ENCODE measurements around the gene ASPSCR1. TPM values are rescaled to one million over a fixed set of nuclear protein-coding genes. Genes with fewer than 3 reads are reported as not detected.
A peak's percentile ranks its signal among the peaks of the same experiment; 100 is the strongest.

Gene ASPSCR1
- total and polyA plus RNA-seq, 2 of the 13 experiments (the other 11 are each of a cell fraction or from before 2014, with no cell fraction given): 274 to 314 TPM

DNA sequence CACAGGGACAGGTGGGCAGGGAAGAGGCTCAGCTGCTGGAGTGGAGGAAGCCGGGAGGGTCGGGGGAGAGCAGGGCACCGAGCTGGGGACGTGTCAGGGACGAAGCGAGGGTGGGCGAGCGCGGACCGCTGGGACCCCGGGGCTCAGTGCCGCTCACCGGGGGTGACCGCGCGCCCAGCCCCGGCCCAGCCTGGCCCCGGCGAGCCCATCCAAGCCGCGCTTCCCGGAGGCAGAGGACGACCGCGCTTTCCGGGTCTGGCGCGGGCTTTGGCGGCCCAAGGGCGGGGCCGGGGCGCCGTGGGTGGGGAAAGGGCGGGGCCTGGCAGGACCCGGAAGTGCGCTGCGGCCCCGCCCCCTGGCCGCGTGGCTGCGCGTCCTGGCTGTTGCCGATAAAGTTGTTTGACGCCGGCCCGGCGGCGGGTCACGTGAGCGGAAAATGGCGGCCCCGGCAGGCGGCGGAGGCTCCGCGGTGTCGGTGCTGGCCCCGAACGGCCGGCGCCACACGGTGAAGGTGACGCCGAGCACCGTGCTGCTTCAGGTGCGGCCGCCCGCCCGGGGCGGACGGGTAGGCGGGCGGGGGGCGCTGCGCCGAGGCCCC lies at the start of gene ASPSCR1 (continued):
- TF ChIP-seq, protein P1, sequence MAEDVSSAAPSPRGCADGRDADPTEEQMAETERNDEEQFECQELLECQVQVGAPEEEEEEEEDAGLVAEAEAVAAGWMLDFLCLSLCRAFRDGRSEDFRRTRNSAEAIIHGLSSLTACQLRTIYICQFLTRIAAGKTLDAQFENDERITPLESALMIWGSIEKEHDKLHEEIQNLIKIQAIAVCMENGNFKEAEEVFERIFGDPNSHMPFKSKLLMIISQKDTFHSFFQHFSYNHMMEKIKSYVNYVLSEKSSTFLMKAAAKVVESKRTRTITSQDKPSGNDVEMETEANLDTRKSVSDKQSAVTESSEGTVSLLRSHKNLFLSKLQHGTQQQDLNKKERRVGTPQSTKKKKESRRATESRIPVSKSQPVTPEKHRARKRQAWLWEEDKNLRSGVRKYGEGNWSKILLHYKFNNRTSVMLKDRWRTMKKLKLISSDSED (CRISPR knock-in tag; IDR thresholded peaks at IDR 0.05): no peak; the same call in 1 of the 2 replicates
- peak; percentile 15; the same call in 1 of the 2 replicates for TF ChIP-seq ZNF678 (CRISPR knock-in tag; IDR thresholded peaks at IDR 0.05)
- no peak; the same call in 1 of the 2 replicates for TF ChIP-seq TBP (CRISPR knock-in tag; IDR thresholded peaks at IDR 0.05)
- TF ChIP-seq CREB1 (IDR thresholded peaks at IDR 0.05): peak; percentile 83
- no peak for TF ChIP-seq CREB1 (CRISPR knock-in tag; IDR thresholded peaks at IDR 0.05)
- TF ChIP-seq ZNF781 (CRISPR knock-in tag; IDR thresholded peaks at IDR 0.05; ENCODE audit: borderline replicate concordance, not compliant biosample characterization): no peak
- TF ChIP-seq ZFAT (CRISPR knock-in tag; conservative IDR thresholded peaks at IDR 0.05): no peak
- TF ChIP-seq NAIF1 (CRISPR knock-in tag; IDR thresholded peaks at IDR 0.05; ENCODE audit: borderline replicate concordance): no peak
- TF ChIP-seq DPF2 (CRISPR knock-in tag; IDR thresholded peaks at IDR 0.05; ENCODE audit: borderline replicate concordance, low read depth): no peak
- TF ChIP-seq, protein P2, sequence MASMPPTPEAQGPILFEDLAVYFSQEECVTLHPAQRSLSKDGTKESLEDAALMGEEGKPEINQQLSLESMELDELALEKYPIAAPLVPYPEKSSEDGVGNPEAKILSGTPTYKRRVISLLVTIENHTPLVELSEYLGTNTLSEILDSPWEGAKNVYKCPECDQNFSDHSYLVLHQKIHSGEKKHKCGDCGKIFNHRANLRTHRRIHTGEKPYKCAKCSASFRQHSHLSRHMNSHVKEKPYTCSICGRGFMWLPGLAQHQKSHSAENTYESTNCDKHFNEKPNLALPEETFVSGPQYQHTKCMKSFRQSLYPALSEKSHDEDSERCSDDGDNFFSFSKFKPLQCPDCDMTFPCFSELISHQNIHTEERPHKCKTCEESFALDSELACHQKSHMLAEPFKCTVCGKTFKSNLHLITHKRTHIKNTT (CRISPR knock-in tag; IDR thresholded peaks at IDR 0.05): peak; percentile 6; the same call in 1 of the 2 replicates
- TF ChIP-seq ZNF136 (CRISPR knock-in tag; IDR thresholded peaks at IDR 0.05; ENCODE audit: low read depth): no peak
- TF ChIP-seq, protein P3, sequence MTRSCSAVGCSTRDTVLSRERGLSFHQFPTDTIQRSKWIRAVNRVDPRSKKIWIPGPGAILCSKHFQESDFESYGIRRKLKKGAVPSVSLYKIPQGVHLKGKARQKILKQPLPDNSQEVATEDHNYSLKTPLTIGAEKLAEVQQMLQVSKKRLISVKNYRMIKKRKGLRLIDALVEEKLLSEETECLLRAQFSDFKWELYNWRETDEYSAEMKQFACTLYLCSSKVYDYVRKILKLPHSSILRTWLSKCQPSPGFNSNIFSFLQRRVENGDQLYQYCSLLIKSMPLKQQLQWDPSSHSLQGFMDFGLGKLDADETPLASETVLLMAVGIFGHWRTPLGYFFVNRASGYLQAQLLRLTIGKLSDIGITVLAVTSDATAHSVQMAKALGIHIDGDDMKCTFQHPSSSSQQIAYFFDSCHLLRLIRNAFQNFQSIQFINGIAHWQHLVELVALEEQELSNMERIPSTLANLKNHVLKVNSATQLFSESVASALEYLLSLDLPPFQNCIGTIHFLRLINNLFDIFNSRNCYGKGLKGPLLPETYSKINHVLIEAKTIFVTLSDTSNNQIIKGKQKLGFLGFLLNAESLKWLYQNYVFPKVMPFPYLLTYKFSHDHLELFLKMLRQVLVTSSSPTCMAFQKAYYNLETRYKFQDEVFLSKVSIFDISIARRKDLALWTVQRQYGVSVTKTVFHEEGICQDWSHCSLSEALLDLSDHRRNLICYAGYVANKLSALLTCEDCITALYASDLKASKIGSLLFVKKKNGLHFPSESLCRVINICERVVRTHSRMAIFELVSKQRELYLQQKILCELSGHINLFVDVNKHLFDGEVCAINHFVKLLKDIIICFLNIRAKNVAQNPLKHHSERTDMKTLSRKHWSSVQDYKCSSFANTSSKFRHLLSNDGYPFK (CRISPR knock-in tag; IDR thresholded peaks at IDR 0.05; ENCODE audit: borderline replicate concordance): peak; percentile 7; the same call in 1 of the 2 replicates
- no peak for TF ChIP-seq ZNF251 (CRISPR knock-in tag; IDR thresholded peaks at IDR 0.05)
- TF ChIP-seq, protein P4, sequence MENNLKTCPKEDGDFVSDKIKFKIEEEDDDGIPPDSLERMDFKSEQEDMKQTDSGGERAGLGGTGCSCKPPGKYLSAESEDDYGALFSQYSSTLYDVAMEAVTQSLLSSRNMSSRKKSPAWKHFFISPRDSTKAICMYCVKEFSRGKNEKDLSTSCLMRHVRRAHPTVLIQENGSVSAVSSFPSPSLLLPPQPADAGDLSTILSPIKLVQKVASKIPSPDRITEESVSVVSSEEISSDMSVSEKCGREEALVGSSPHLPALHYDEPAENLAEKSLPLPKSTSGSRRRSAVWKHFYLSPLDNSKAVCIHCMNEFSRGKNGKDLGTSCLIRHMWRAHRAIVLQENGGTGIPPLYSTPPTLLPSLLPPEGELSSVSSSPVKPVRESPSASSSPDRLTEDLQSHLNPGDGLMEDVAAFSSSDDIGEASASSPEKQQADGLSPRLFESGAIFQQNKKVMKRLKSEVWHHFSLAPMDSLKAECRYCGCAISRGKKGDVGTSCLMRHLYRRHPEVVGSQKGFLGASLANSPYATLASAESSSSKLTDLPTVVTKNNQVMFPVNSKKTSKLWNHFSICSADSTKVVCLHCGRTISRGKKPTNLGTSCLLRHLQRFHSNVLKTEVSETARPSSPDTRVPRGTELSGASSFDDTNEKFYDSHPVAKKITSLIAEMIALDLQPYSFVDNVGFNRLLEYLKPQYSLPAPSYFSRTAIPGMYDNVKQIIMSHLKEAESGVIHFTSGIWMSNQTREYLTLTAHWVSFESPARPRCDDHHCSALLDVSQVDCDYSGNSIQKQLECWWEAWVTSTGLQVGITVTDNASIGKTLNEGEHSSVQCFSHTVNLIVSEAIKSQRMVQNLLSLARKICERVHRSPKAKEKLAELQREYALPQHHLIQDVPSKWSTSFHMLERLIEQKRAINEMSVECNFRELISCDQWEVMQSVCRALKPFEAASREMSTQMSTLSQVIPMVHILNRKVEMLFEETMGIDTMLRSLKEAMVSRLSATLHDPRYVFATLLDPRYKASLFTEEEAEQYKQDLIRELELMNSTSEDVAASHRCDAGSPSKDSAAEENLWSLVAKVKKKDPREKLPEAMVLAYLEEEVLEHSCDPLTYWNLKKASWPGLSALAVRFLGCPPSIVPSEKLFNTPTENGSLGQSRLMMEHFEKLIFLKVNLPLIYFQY (CRISPR knock-in tag; IDR thresholded peaks at IDR 0.05; ENCODE audit: borderline replicate concordance): peak; percentile 50; the same call in 1 of the 2 replicates
- TF ChIP-seq ZNF430 (CRISPR knock-in tag; IDR thresholded peaks at IDR 0.05): peak; percentile 42; the same call in 1 of the 2 replicates
- TF ChIP-seq, protein P5, sequence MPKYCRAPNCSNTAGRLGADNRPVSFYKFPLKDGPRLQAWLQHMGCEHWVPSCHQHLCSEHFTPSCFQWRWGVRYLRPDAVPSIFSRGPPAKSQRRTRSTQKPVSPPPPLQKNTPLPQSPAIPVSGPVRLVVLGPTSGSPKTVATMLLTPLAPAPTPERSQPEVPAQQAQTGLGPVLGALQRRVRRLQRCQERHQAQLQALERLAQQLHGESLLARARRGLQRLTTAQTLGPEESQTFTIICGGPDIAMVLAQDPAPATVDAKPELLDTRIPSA (CRISPR knock-in tag; IDR thresholded peaks at IDR 0.05; ENCODE audit: borderline replicate concordance): no peak
- TF ChIP-seq RFX3 (CRISPR knock-in tag; IDR thresholded peaks at IDR 0.05): no peak
- TF ChIP-seq ZNF263 (CRISPR knock-in tag; IDR thresholded peaks at IDR 0.05): no peak; the same call in 1 of the 2 replicates
- peak; percentile 80 for TF ChIP-seq PRPF4 (IDR thresholded peaks at IDR 0.05; ENCODE audit: low read depth, low read length, poor library complexity, severe bottlenecking)
